ENCODE results near the gene OR10A3.

DNA sequence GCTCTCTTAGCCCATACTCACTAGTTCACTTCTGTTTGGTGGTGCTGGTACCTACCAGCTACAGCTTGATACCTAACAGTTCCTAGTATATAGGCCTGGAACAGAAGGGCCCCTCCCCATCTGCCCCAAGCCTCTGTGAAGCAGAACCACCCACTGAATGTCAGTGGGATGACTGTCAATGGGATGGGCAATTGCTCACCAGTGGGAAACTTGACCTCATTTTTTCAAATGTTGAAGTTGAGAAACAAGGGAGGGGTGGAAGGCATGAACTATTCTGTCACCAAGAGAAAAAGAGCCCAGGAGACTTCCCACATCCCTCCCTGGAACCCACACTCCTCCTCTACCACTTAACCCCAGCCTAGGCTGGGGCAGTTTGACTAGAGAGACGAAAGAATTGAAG, 23.9 kb upstream of the OR10A3 start, which contains the start of gene NLRP10:
- TF ChIP-seq, protein P1, sequence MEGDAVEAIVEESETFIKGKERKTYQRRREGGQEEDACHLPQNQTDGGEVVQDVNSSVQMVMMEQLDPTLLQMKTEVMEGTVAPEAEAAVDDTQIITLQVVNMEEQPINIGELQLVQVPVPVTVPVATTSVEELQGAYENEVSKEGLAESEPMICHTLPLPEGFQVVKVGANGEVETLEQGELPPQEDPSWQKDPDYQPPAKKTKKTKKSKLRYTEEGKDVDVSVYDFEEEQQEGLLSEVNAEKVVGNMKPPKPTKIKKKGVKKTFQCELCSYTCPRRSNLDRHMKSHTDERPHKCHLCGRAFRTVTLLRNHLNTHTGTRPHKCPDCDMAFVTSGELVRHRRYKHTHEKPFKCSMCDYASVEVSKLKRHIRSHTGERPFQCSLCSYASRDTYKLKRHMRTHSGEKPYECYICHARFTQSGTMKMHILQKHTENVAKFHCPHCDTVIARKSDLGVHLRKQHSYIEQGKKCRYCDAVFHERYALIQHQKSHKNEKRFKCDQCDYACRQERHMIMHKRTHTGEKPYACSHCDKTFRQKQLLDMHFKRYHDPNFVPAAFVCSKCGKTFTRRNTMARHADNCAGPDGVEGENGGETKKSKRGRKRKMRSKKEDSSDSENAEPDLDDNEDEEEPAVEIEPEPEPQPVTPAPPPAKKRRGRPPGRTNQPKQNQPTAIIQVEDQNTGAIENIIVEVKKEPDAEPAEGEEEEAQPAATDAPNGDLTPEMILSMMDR (IDR thresholded peaks at IDR 0.05; ENCODE audit: low read length), result no peak
- TF ChIP-seq EZH2 (optimal IDR thresholded peaks at IDR 0.05; ENCODE audit: low read depth, low read length), result no peak
- TF ChIP-seq EZH2phosphoT487 (IDR thresholded peaks at IDR 0.05; ENCODE audit: low read length), result no peak

Data from MM.1S (cell line).